Measurements from ENCODE around the gene IDH3B.
A peak's percentile ranks its signal among the peaks of the same experiment; 100 is the strongest.
"Not testable (repeated sequence)": the region's sequence is repeated elsewhere in the genome, so short reads cannot be mapped to it uniquely, and the experiment has no call there.

Gene IDH3B

GRCh38 chr20:2698186-2698817, 34.3 kb upstream of the IDH3B start:
- no peak overlapping the region for H3K4me3 Mint-ChIP-seq
- H3K9me3 Mint-ChIP-seq: no peaks in the 10 kb centered on the region
- peaks cover 45% of the 10 kb centered on the region for H3K27me3 Mint-ChIP-seq
- DNase-seq: no peak
- no peak for ATAC-seq
- no peak overlapping the region for H3K27ac Mint-ChIP-seq
- no peaks in the 10 kb centered on the region for H3K4me1 Mint-ChIP-seq

- Mint-ChIP-seq H3K9me3 (no peaks in the 10 kb centered on the region), H3K4me3 (no peak overlapping the region)
- ATAC-seq: no peak
Measured at GRCh38 chr20:2697768-2698167, 33.8 kb upstream of the IDH3B start.

GRCh38 chr20:2696646-2697045, 32.6 kb upstream of the IDH3B start:
- Mint-ChIP-seq H3K4me3 (no peak overlapping the region), H3K27me3 (peaks cover 53% of the 10 kb centered on the region), H3K9me3 (no peaks in the 10 kb centered on the region), H3K27ac (no peak overlapping the region), H3K4me1 (peaks cover 7% of the 10 kb centered on the region)
- DNase-seq: peak in 1 of 2 donors; percentile 7
- ATAC-seq: no peak

More at GRCh38 chr20:2697768-2698167, 33.8 kb upstream of the IDH3B start:
- DNase-seq: no peak
- no peaks in the 10 kb centered on the region for H3K4me1 Mint-ChIP-seq
- peaks cover 45% of the 10 kb centered on the region for H3K27me3 Mint-ChIP-seq
- no peak overlapping the region for H3K27ac Mint-ChIP-seq

GRCh38 chr20:2695984-2696525, 32.0 kb upstream of the IDH3B start:
- H3K4me3 Mint-ChIP-seq, DNase-seq, H3K27ac Mint-ChIP-seq, ATAC-seq, H3K9me3 Mint-ChIP-seq: not testable (repeated sequence)
- Mint-ChIP-seq H3K27me3 (peaks cover 59% of the 10 kb centered on the region), H3K4me1 (peaks cover 12% of the 10 kb centered on the region)

DNA sequence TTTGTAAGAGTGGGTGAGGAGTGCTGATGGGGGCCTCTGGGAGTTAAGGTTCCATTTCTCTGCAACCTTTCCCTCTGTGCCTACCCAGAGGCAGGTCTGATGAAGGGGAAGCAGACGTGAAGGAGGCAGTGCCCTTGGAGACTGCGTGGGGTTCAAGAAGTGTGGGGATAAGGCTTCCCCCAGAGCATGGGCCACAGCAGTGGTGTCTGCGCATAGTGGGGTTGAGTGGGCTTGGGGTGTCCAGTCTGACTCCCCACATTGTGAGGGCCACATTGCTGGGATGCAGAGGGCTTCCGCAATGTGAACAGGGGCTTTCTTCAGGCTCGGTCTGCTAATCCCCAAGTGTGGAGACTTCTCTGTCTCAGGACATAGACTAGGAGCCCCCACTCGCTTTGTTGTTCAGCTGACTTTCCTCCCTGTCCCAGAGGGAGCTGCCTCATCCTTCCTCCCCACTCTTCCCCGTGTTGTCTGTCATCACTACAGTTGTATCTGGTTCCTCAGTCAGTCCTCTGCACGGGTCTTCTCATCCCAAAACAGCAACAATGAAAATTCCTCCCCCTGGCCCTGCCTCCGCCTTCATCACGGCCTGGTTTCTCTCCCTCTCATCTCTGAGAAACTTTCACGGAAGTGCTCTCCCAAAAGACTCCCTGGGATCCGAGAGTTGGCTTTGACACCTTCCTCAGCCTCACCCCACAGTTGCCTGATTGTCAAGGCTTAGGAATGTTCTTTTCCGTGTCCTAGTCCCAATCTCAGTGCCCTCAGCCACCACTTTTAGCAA, 31.4 kb upstream of the IDH3B start:
- H3K4me1 Mint-ChIP-seq: peaks cover 17% of the 10 kb centered on the region
- DNase-seq (peak in 1 of 2 donors; percentile 6), ATAC-seq (no peak)
- peak overlapping the region in 1 of 2 donors; percentile 43 for H3K4me3 Mint-ChIP-seq
- no peak overlapping the region for H3K27ac Mint-ChIP-seq
- H3K27me3 Mint-ChIP-seq: peaks cover 65% of the 10 kb centered on the region
- no peaks in the 10 kb centered on the region for H3K9me3 Mint-ChIP-seq

GRCh38 chr20:2694519-2694918, 30.5 kb upstream of the IDH3B start:
- DNase-seq: peak in 1 of 2 donors; percentile 7
- ATAC-seq: no peak
- Mint-ChIP-seq H3K4me3 (peak overlapping the region in 1 of 2 donors; percentile 43), H3K4me1 (peaks cover 17% of the 10 kb centered on the region), H3K27me3 (peaks cover 74% of the 10 kb centered on the region), H3K9me3 (no peaks in the 10 kb centered on the region), H3K27ac (no peak overlapping the region)

DNA sequence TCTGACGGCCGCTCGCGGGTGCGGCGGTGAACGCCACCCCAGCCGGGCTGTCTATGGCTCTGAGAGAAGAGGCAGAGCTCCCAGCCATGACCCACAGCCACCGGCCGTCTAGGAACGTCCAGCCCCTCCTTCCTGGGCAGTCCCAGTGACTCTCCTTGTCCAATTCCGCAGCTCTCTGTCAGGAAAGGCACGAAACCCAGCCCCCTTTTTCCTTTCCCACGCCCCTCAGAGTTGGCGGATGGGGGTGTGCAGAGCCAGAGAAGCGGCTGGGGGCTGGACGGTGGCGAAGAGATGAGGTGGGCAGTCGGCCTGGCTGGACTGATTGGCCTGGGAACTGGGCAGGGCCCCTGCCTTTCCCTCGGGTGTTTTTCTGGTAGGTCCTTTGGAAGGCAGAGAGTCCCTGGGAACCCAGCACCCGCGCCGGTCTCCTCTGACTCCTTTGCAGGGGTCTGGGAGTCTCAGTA, 30.0 kb upstream of the IDH3B start:
- peak overlapping the region in 1 of 2 donors; percentile 41 for H3K4me3 Mint-ChIP-seq
- DNase-seq (no peak), ATAC-seq (no peak)
- peaks cover 78% of the 10 kb centered on the region for H3K27me3 Mint-ChIP-seq
- no peaks in the 10 kb centered on the region for H3K9me3 Mint-ChIP-seq
- peaks cover 17% of the 10 kb centered on the region for H3K4me1 Mint-ChIP-seq
- H3K27ac Mint-ChIP-seq: no peak overlapping the region

DNA sequence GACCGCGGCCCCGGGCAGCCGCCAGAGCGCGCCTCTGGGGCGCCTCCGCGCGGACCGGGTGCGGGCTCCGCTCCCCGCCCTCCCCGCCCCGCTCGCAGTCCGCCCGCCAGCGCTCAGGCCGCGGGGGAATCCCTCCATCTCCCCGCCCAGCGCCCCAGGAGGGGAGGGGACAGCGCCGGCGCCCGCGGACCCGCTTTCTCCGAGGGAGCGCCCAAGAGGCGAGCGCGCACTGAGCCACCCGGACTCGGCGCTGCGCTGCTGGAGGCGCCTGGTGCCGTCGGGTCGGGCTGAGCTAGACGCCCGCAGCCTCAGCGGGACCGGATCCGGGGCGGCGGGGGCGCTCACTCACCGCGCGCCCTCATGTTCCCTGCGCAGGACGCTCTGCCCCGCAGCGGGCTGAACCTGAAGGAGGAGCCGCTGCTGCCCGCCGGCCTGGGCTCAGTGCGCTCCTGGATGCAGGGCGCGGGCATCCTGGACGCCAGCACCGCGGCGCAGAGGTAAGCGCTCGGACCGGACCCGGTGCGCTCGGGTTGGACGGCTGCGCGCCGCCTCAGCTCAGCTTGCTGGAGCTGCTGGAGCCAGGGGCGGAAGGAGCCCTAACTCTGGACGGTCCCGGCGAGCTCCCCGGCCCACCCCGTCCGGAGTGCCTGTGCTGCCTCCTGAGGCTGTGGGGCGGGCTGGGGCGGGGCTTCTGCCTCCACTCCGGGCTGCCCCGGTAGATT, 29.4 kb upstream of the IDH3B start:
- peak; percentile 49 to 72 for DNase-seq
- peaks cover 75% of the 10 kb centered on the region for H3K27me3 Mint-ChIP-seq

GRCh38 chr20:2692886-2693285, 28.9 kb upstream of the IDH3B start:
- DNase-seq: no peak
- no peaks in the 10 kb centered on the region for H3K9me3 Mint-ChIP-seq
- H3K27ac Mint-ChIP-seq: no peak overlapping the region
- H3K27me3 Mint-ChIP-seq: peaks cover 70% of the 10 kb centered on the region
- H3K4me1 Mint-ChIP-seq: peaks cover 25% of the 10 kb centered on the region
- no peak overlapping the region for H3K4me3 Mint-ChIP-seq
- peak; percentile 16 for ATAC-seq

More for the DNA sequence above, 29.4 kb upstream of the IDH3B start:
- H3K27ac Mint-ChIP-seq: no peak overlapping the region
- H3K4me3 Mint-ChIP-seq: peak overlapping the region; percentile 29 to 41
- H3K9me3 Mint-ChIP-seq: no peaks in the 10 kb centered on the region
- peaks cover 19% of the 10 kb centered on the region for H3K4me1 Mint-ChIP-seq
- ATAC-seq: peak; percentile 80

DNA sequence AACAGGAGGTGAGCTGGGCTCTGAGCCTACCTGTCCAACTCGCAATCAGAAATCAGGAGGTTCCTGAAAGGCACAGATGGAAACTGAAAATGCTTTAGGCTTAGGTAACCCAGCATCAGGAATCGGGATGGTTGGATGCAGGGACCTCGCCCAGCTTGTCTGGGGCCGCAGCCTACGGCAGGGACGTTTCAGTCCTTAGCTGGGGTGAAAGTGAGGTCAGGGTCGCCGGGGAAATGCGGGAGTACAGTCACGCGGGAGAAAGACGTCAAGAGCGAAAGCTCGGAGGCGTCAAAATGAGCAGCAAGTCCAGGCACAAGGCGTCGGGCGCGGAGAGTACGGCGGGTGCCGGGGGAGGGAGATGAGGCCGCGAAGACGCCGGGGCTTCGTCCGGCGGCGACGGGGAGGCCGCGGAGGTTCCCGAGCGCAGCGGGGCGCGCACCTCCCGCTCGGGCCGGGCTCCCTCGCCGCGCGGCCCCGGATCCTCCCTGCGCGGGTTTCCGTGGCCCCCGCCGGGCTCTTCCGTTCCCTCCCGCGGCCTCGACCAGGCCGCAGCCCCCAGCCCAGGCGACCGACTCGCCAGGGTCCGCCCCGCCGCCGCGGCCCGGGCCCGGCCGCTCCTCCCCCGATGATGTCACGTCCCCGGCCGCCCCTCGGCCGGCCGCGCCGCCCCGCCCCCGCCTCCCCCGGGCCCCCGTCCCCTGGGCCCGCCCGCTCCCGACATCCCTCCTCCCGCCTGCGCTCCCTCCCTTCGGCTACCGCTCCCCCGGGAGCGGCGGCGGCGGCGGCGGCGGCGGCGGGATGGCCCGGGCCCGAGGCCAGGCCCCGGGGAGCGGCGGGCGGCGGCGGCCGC, 28.2 kb upstream of the IDH3B start, which contains the start of gene EBF4:
TSS of gene EBF4 (plus strand) at position 745 of the 850 bp plus-strand sequence. CDS start 866 bp downstream, outside the sequence.
- Mint-ChIP-seq H3K9me3 (no peaks in the 10 kb centered on the region), H3K4me1 (peaks cover 31% of the 10 kb centered on the region), H3K27me3 (peaks cover 69% of the 10 kb centered on the region), H3K27ac (peak within 1 kb of the TSS; percentile 62 to 91), H3K4me3 (peak within 1 kb of the TSS; percentile 83 to 95)
- ATAC-seq: peak; percentile 4
- peak in 1 of 2 donors; percentile 42 for DNase-seq

DNA sequence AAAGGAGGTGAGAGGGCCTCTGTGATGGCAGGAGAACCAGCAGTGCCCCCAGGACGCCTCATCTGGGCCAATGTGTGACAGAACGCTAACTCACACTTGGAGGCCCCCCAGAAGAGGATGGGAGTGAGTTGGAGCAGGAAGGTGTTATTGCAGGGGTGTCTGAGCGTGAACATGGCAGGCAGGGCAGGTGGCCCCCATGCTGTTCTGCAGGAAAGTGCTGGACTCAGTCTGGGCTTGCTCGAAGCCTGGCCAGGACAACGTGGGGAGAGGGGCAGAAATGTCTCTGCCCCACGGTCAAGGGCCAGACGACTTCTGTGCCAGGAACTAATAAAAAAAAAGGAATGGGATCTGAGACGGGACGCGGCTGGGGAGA, 27.6 kb upstream of the IDH3B start:
- Mint-ChIP-seq H3K4me1 (peaks cover 31% of the 10 kb centered on the region), H3K9me3 (no peaks in the 10 kb centered on the region), H3K4me3 (peak overlapping the region; percentile 83 to 95), H3K27ac (no peak overlapping the region), H3K27me3 (peaks cover 62% of the 10 kb centered on the region)
- DNase-seq: no peak
- ATAC-seq: no peak

DNA sequence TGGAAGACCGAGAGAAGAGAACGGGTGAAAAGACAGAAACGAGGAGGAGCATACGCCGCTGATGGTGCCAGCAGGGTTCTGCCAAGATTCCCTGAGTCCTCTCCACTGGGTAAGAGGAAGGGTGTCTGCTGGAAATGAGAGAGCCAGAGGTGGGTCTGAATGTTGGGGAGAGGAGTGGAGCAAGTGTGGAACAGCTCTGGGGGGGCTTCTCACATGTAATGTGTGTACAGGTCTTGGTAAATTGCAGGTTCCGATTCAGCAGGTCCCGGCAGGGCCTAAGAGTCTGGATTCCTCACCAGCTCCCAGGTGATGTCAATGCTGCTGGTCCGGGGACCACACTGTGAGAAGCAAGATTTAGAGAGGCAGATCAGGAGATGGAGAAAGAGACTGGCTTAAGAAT, 27.1 kb upstream of the IDH3B start:
- Mint-ChIP-seq H3K27me3 (peaks cover 57% of the 10 kb centered on the region), H3K4me3 (peak overlapping the region; percentile 83 to 95), H3K9me3 (no peaks in the 10 kb centered on the region), H3K27ac (peak overlapping the region in 1 of 2 donors; percentile 55), H3K4me1 (peaks cover 31% of the 10 kb centered on the region)
- ATAC-seq: no peak
- DNase-seq: no peak

DNA sequence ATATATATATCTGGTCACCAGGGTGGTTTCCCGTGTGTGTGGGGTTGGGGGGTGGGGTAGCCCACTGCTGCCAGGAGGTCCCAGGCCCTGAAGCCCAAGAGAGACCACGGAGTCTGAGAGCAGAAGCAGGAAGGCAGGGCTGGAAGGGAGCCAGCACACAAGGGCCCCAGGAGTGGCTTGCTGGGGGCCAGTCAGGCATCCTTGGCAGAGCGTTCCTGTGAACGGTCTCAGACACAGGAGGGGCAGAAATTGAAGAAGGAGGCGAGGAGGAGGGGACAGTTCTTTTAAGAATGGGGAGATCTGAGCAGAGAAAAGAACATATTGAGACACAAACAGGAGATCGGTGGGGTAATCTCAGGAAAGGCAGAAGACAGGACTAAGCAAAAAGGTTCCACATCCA, 26.7 kb upstream of the IDH3B start:
- Mint-ChIP-seq H3K27ac (no peak overlapping the region), H3K9me3 (no peaks in the 10 kb centered on the region), H3K4me1 (peaks cover 31% of the 10 kb centered on the region), H3K4me3 (peak overlapping the region in 1 of 2 donors; percentile 83), H3K27me3 (peaks cover 53% of the 10 kb centered on the region)
- DNase-seq: no peak
- ATAC-seq: no peak

DNA sequence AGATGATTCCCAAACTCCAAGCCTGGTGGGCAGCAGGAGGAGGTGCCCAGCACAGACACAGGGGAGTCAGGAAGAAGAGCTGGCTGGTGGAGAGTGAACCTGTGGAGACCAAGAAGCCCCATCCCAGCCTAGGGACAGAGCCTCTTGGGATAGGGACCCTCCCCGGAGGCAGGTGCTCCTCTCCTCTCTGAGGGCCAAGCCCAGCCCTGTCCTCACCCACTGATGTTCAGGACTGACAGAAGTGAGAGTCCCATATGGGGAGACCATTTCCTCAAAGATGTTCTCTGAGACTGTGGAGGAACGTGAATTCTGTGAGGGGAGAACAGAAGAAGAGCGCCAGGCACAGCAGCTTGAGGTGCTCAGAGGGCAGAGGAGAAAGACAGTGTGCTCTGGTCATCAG, 26.2 kb upstream of the IDH3B start:
- DNase-seq: no peak
- no peak overlapping the region for H3K4me3 Mint-ChIP-seq
- H3K9me3 Mint-ChIP-seq: no peaks in the 10 kb centered on the region
- H3K4me1 Mint-ChIP-seq: peaks cover 31% of the 10 kb centered on the region
- H3K27ac Mint-ChIP-seq: no peak overlapping the region
- no peak for ATAC-seq
- H3K27me3 Mint-ChIP-seq: peaks cover 51% of the 10 kb centered on the region

Data from stimulated activated naive CD8-positive, alpha-beta T cell treated with anti-CD3 and anti-CD28 coated beads, Interleukin-15, amount 100 ng/mL, for 72 hours (primary cell).